ENCODE data around the gene NEGR1.

- TF ChIP-seq KAT7 (CRISPR knock-in tag; IDR thresholded peaks at IDR 0.05; ENCODE audit: borderline replicate concordance) (no peak), JUN (CRISPR knock-in tag; IDR thresholded peaks at IDR 0.05) (no peak), CTCF (IDR thresholded peaks at IDR 0.05) (no peak), SP1 (CRISPR knock-in tag; conservative IDR thresholded peaks at IDR 0.05) (no peak), TP53 (CRISPR knock-in tag; IDR thresholded peaks at IDR 0.05) (no peak), SMAD4 (CRISPR knock-in tag; IDR thresholded peaks at IDR 0.05) (no peak), ATF3 (CRISPR knock-in tag; conservative IDR thresholded peaks at IDR 0.05) (no peak), ZNF263 (CRISPR knock-in tag; IDR thresholded peaks at IDR 0.05; ENCODE audit: low read depth) (no peak), ESRRA (CRISPR knock-in tag; IDR thresholded peaks at IDR 0.05; ENCODE audit: borderline replicate concordance) (no peak), CREB1 (CRISPR knock-in tag; IDR thresholded peaks at IDR 0.05) (no peak), TEAD4 (CRISPR knock-in tag; IDR thresholded peaks at IDR 0.05) (no peak), TCF7 (CRISPR knock-in tag; IDR thresholded peaks at IDR 0.05; ENCODE audit: low read depth) (no peak)
- TF ChIP-seq, protein P1, sequence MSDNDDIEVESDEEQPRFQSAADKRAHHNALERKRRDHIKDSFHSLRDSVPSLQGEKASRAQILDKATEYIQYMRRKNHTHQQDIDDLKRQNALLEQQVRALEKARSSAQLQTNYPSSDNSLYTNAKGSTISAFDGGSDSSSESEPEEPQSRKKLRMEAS (CRISPR knock-in tag; IDR thresholded peaks at IDR 0.05), result no peak
- TF ChIP-seq, protein P2, sequence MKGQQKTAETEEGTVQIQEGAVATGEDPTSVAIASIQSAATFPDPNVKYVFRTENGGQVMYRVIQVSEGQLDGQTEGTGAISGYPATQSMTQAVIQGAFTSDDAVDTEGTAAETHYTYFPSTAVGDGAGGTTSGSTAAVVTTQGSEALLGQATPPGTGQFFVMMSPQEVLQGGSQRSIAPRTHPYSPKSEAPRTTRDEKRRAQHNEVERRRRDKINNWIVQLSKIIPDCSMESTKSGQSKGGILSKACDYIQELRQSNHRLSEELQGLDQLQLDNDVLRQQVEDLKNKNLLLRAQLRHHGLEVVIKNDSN (CRISPR knock-in tag; IDR thresholded peaks at IDR 0.05), result no peak
Observed at GRCh38 chr1:71492298-71493041, 789.9 kb downstream of the NEGR1 start.
